ENCODE measurements around the gene USHBP1.

DNA sequence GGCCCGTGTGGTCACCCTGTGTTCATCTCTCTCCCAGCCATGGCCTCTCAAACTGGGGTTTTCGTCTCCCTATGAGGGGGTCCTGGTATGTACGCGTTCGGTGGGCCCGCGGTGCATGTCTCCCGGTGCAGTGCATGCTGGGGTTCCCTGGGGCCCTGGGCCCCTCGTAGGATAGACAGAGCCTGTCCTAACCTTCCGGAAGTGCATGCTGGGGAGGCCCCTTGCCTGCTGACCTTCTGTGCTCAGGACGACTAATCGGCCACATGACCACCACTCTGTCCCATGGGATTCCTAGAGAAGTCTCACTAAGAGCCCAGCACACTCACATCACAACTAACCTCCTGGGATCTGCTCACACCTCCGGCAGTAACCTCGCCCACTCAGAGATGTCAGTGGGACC is 54.2 kb downstream of the USHBP1 start:
- TF ChIP-seq, protein P1, sequence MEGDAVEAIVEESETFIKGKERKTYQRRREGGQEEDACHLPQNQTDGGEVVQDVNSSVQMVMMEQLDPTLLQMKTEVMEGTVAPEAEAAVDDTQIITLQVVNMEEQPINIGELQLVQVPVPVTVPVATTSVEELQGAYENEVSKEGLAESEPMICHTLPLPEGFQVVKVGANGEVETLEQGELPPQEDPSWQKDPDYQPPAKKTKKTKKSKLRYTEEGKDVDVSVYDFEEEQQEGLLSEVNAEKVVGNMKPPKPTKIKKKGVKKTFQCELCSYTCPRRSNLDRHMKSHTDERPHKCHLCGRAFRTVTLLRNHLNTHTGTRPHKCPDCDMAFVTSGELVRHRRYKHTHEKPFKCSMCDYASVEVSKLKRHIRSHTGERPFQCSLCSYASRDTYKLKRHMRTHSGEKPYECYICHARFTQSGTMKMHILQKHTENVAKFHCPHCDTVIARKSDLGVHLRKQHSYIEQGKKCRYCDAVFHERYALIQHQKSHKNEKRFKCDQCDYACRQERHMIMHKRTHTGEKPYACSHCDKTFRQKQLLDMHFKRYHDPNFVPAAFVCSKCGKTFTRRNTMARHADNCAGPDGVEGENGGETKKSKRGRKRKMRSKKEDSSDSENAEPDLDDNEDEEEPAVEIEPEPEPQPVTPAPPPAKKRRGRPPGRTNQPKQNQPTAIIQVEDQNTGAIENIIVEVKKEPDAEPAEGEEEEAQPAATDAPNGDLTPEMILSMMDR (IDR thresholded peaks at IDR 0.05): no peak
- TF ChIP-seq EZH2 (IDR thresholded peaks at IDR 0.05; ENCODE audit: borderline replicate concordance, insufficient read depth, low read depth, low read length, poor library complexity, severe bottlenecking): no peak

Data from B cell (primary cell).